ENCODE data around the gene FGFBP2.

Gene FGFBP2

GRCh38 chr4:15958562-15958961 lies 4.4 kb downstream of the FGFBP2 start:
- TF ChIP-seq CTCF (IDR thresholded peaks at IDR 0.05; ENCODE audit: borderline replicate concordance, control extremely low read depth, extremely low read depth, insufficient read depth, missing control alignments), result no peak
- in situ Hi-C loops (cut with MboI; ENCODE audit: low sequenced_read_pairs, unreplicated experiment), result no loop called here
- no peak for DNase-seq (ENCODE audit: low spot score)

- in situ Hi-C loops (cut with MboI; ENCODE audit: low sequenced_read_pairs, unreplicated experiment), result no loop called here
- peak; percentile 90 for TF ChIP-seq CTCF (IDR thresholded peaks at IDR 0.05; ENCODE audit: borderline replicate concordance, control extremely low read depth, extremely low read depth, insufficient read depth, missing control alignments)
- DNase-seq (ENCODE audit: low spot score), result peak; percentile 75
Measured at GRCh38 chr4:15956179-15956850, 6.7 kb downstream of the FGFBP2 start.

GRCh38 chr4:15955670-15956069 lies 7.3 kb downstream of the FGFBP2 start:
- in situ Hi-C loops (cut with MboI; ENCODE audit: low sequenced_read_pairs, unreplicated experiment), result no loop called here
- no peak for DNase-seq (ENCODE audit: low spot score)
- TF ChIP-seq CTCF (IDR thresholded peaks at IDR 0.05; ENCODE audit: borderline replicate concordance, control extremely low read depth, extremely low read depth, insufficient read depth, missing control alignments), result no peak

- no peak for DNase-seq (ENCODE audit: low spot score)
- no peak for TF ChIP-seq CTCF (IDR thresholded peaks at IDR 0.05; ENCODE audit: borderline replicate concordance, control extremely low read depth, extremely low read depth, insufficient read depth, missing control alignments)
- in situ Hi-C loops (cut with MboI; ENCODE audit: low sequenced_read_pairs, unreplicated experiment), result no loop called here
Measured at GRCh38 chr4:15953625-15954024, 9.3 kb downstream of the FGFBP2 start.

- in situ Hi-C loops (cut with MboI; ENCODE audit: low sequenced_read_pairs, unreplicated experiment), result no loop called here
- TF ChIP-seq CTCF (IDR thresholded peaks at IDR 0.05; ENCODE audit: borderline replicate concordance, control extremely low read depth, extremely low read depth, insufficient read depth, missing control alignments), result no peak
Measured at GRCh38 chr4:15951781-15952180, 11.2 kb downstream of the FGFBP2 start.

GRCh38 chr4:15948826-15949225 lies 14.1 kb downstream of the FGFBP2 start:
- DNase-seq (ENCODE audit: low spot score), result no peak
- in situ Hi-C loops (cut with MboI; ENCODE audit: low sequenced_read_pairs, unreplicated experiment), result loop anchor here (10.0 kb wide), 1 partner anchor 64 kb away; no protein-coding TSS in a partner anchor
- TF ChIP-seq CTCF (IDR thresholded peaks at IDR 0.05; ENCODE audit: borderline replicate concordance, control extremely low read depth, extremely low read depth, insufficient read depth, missing control alignments), result no peak

More at GRCh38 chr4:15951781-15952180, 11.2 kb downstream of the FGFBP2 start:
- no peak for DNase-seq (ENCODE audit: low spot score)

Measured in GM13976 (cell line).